ENCODE measurements around the gene ZNF618.

Gene ZNF618

GRCh38 chr9:114086607-114087006 lies 210.5 kb downstream of the ZNF618 start:
- Histone ChIP-seq H3K79me2 (ENCODE audit: control insufficient read depth, low read length) (no peaks in the 10 kb centered on the region), H3K27ac (ENCODE audit: low read depth, low read length) (no peak overlapping the region), H3K9me3 (ENCODE audit: control insufficient read depth, insufficient read depth, low read length) (no peaks in the 10 kb centered on the region), H3K4me2 (ENCODE audit: low read length) (no peak overlapping the region), H3K4me1 (ENCODE audit: control insufficient read depth, low read length) (no peaks in the 10 kb centered on the region), H3K36me3 (ENCODE audit: control insufficient read depth, low read length) (no peaks in the 10 kb centered on the region), H3K27me3 (ENCODE audit: control insufficient read depth, low read length) (peaks cover 19% of the 10 kb centered on the region), H3F3A (ENCODE audit: control insufficient read depth, insufficient read depth) (no peaks in the 10 kb centered on the region), H3K9me2 (replicated peaks; ENCODE audit: control insufficient read depth, low read length) (no peaks in the 10 kb centered on the region), H4K20me1 (ENCODE audit: control insufficient read depth, insufficient read depth, low read depth, low read length) (no peaks in the 10 kb centered on the region), H3K4me3 (ENCODE audit: low read length) (no peak overlapping the region)
- TF ChIP-seq EZH2phosphoT487 (IDR thresholded peaks at IDR 0.05; ENCODE audit: borderline replicate concordance, low read length) (no peak), CTCF (IDR thresholded peaks at IDR 0.05; ENCODE audit: low read depth, low read length, poor library complexity, severe bottlenecking) (no peak)

DNA sequence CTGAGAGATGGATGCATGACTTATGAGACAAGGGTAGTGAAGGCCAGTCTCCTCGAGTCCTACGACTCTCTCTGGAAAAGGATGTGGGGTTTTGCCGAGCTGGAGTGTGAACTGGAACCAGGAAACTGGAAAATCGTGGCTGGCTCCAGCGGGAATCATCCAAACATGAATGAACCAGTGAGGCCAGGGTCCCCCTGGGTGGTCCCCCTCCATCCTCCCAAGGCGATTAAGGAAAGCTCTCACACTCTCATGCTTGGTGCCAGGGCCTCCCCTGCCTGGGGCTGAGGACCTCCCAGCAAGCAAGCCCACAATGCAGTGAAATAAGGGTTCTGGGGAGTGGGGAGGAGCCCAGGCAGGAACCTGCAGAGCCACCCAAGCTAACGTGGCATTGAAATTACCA lies 211.6 kb downstream of the ZNF618 start:
- no peak overlapping the region for H3K4me2 ChIP-seq (ENCODE audit: low read length)
- no peaks in the 10 kb centered on the region for H3K36me3 ChIP-seq (ENCODE audit: control insufficient read depth, low read length)
- no peaks in the 10 kb centered on the region for H3K9me2 ChIP-seq (replicated peaks; ENCODE audit: control insufficient read depth, low read length)
- H3K9me3 ChIP-seq (ENCODE audit: control insufficient read depth, insufficient read depth, low read length), result no peaks in the 10 kb centered on the region
- no peak overlapping the region for H3K27ac ChIP-seq (ENCODE audit: low read depth, low read length)
- no peaks in the 10 kb centered on the region for H4K20me1 ChIP-seq (ENCODE audit: control insufficient read depth, insufficient read depth, low read depth, low read length)
- H3K79me2 ChIP-seq (ENCODE audit: control insufficient read depth, low read length), result no peaks in the 10 kb centered on the region
- no peaks in the 10 kb centered on the region for H3F3A ChIP-seq (ENCODE audit: control insufficient read depth, insufficient read depth)
- H3K4me1 ChIP-seq (ENCODE audit: control insufficient read depth, low read length), result no peaks in the 10 kb centered on the region
- H3K27me3 ChIP-seq (ENCODE audit: control insufficient read depth, low read length), result peaks cover 17% of the 10 kb centered on the region
- H3K4me3 ChIP-seq (ENCODE audit: low read length), result no peak overlapping the region
- TF ChIP-seq CTCF (IDR thresholded peaks at IDR 0.05; ENCODE audit: low read depth, low read length, poor library complexity, severe bottlenecking) (no peak), EZH2phosphoT487 (IDR thresholded peaks at IDR 0.05; ENCODE audit: borderline replicate concordance, low read length) (no peak)

GRCh38 chr9:114088571-114089170 lies 212.6 kb downstream of the ZNF618 start:
- H3F3A ChIP-seq (ENCODE audit: control insufficient read depth, insufficient read depth), result no peaks in the 10 kb centered on the region
- H3K4me3 ChIP-seq (ENCODE audit: low read length), result no peak overlapping the region
- no peaks in the 10 kb centered on the region for H3K79me2 ChIP-seq (ENCODE audit: control insufficient read depth, low read length)
- H3K27ac ChIP-seq (ENCODE audit: low read depth, low read length), result no peak overlapping the region
- H4K20me1 ChIP-seq (ENCODE audit: control insufficient read depth, insufficient read depth, low read depth, low read length), result no peaks in the 10 kb centered on the region
- H3K36me3 ChIP-seq (ENCODE audit: control insufficient read depth, low read length), result no peaks in the 10 kb centered on the region
- TF ChIP-seq CTCF (IDR thresholded peaks at IDR 0.05; ENCODE audit: low read depth, low read length, poor library complexity, severe bottlenecking) (no peak), EZH2phosphoT487 (IDR thresholded peaks at IDR 0.05; ENCODE audit: borderline replicate concordance, low read length) (no peak)
- no peaks in the 10 kb centered on the region for H3K9me2 ChIP-seq (replicated peaks; ENCODE audit: control insufficient read depth, low read length)
- H3K9me3 ChIP-seq (ENCODE audit: control insufficient read depth, insufficient read depth, low read length), result no peaks in the 10 kb centered on the region
- no peak overlapping the region for H3K4me2 ChIP-seq (ENCODE audit: low read length)
- H3K27me3 ChIP-seq (ENCODE audit: control insufficient read depth, low read length), result peaks cover 16% of the 10 kb centered on the region
- H3K4me1 ChIP-seq (ENCODE audit: control insufficient read depth, low read length), result no peaks in the 10 kb centered on the region
